NCI-H510A treated with DMSO at 0.1 percent for 48 hours (cell line): ENCODE data around the gene OTX1.
"Not testable (repeated sequence)": the region's sequence is repeated elsewhere in the genome, so short reads cannot be mapped to it uniquely, and the experiment has no call there.

ENCODE experiments used
- DNase-seq: peaks from one replicate; lab custom pipeline; 2025; lab: John Stamatoyannopoulos, UW

The OTX1 gene

DNA sequence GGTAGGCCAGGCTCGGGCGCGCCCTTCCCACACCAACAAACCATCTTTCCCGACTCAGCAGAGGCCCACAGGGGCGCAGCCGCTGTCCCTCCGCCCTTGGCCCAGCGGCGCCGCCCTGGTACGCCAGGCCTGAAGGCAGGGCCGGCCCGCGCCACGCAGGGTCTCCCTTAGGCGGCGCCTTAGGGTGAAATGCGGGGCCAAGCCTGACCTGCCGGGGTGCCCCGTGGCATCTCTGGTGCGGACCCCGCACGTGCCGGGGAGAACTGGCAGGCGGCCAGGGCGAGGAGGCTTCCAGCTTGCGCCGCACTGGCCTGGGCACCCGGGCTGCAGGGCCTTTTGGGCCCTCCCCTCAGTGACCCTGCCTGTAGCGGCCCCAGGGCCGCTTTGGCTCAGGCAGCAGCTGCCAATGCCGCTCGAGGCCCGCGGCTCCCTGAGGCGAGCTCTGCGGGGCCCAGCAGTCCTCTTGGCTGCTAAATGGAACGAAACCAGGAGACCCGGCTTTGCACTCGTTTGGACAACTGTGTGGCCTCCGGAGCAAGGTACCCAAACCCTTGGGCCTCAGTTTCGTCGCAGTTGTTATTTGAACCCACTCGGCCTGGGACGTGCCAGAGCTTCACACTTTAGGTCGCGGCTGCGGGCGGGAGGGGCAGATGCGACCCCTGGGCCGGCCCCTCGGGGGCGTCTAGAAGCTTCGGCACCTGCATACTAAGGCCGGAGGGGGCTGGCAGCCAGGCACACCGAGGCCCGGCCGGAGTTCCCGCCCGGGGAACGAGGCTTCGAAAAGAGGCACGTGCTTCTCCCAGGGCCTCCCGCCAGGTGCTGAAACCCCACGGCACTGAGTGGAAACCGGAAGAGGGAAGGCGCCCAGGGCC, 8.5 kb downstream of the OTX1 start:
- no peak for DNase-seq

DNA sequence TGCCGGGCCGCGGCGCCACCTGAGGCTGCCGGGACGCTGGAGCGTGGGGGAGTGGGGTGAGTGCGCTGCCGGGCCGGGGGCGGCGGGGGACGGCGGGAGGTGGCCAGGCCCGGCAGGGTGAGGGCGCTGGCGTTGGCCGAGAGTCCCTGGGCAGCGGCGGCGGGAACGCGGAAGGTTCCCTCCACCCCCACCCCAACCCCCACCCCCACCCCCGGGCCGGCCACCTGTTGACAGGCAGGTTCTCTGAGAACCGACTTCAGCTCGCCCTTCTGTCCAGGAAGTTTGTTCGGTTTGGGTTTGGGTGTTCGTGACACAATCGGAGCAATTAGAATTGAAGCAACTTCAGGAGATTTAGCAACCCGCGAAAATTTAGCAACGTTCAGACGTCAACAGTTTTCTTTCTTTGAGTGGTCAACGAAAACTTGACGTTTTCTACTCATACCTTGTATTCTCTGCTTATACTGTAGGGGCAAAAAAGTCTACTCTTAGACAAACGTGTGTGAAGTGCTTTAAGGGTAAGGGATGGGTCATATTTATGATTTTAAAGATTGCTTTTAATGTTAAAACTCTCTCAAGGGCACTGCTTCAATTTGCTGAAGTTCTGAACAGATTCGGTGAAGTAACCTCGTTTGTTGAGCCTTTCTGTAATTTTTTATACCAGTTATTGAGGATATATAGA, 9.3 kb downstream of the OTX1 start:
- DNase-seq, result no peak

DNA sequence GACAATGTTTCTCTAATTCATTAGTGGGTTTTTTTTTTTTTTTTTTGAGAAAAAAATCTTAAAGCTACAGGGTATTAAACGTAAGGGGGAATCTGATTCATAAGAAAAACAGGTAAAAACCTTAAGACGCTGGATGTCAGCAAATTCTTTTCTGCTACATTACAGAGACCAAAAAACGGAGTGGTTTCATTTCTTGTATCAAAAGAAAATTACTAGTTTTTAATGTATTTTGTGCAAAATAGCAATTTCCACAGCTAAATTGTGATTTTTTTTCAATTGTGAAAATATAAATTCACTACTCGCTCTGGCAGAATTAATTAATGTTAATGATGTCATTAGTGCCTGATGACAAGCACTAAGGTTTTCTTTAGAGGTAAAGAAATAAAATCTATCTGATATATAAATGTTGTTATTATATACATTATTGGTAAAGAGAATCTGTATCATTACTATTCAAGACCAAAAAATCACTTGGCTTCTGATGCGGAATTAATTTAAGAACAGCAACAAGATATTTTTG, 9.9 kb downstream of the OTX1 start:
- no peak for DNase-seq

DNA sequence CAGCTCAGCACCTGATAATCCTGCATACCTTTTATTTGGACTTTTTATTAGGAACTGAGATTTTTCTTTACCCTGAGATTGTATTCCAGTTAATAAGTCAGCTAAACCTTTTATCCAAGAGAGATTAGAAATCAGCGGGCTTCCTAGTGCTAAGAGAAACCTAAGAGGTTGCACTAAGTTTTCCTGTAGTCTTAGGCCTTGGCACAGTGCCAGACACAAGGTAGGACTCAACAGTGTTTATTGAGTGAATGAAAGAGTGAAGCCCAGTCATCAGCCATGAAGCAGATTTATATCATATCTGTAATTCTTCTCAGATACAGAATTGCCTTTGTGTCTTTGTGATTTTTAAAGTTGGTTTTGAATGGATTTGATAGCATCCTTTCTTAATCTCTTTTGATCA, 13.6 kb downstream of the OTX1 start:
- peak; percentile 49 for DNase-seq

DNA sequence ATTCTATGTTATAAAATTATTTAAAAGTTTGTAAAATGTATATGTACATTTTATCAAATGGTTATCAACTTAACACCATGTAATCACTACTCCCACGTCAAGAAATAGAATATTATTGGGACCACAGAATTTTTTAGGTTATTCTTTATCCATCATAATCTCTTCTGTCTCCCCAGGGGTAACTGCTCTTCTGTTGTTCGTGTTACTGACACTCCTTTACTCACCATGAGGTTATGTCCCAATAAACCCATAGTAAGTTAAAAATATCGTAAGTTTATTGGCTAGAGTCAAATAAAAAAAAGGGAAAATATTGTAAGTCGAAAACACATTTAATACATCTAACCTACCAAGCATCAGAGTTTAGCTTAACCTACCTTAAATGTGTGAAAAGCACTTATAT, 14.0 kb downstream of the OTX1 start:
- no peak for DNase-seq

DNA sequence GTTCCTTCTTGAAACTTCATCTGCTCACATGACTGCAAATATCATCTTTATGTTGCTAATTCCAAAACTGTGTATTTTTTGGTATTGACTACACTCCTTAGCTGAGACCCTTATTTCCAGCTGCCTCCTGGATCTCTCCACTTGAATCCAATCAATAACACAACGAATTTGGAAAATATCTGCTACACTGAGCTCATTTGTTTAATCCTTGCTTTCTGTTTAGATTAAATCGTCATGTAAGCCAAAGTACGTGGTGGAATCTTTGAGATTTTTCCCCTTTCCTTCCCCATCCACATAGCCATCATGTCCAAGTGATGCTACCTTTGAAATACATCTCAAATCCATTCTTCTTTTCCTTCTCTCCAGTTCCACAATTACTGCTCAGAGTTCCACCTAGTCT, 15.6 kb downstream of the OTX1 start:
- DNase-seq, result no peak

DNA sequence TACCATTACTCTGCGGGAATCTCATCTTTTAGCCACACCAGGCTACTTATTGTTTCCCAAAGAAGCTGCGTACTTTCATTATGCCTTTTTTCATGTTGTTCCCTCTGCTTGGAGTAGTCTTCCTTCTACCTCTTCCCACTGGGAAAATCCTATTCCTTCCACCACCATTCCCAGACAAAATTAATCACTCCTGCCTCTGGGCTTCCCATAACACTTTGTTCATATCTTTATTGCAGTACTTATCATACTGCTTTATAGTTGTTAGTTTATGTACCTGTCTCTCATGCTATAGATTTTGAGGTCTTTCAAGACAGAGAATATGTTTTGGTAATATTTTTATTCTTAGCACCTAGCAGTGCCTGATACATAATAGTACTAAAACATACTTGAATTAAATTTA, 16.2 kb downstream of the OTX1 start:
- DNase-seq, result no peak

DNA sequence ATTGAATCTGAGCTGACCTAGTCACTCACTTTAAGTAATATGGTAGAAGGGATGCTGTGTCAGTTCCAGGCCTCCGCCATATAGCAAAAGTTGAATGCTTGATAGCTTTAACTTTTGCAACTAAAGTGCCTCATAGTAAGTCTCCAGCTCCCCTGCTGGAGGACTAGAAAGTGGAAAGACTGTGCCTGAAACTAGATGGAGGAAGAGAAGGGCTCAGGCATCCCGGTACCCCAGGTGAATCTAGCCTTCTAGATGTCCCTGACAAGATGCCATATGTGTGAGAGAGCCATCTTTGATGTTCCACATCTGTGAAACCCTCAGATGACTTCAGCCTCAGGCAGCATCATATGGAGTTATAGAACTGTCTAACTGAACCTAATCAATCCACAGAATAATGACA, 21.0 kb downstream of the OTX1 start:
- no peak for DNase-seq

DNA sequence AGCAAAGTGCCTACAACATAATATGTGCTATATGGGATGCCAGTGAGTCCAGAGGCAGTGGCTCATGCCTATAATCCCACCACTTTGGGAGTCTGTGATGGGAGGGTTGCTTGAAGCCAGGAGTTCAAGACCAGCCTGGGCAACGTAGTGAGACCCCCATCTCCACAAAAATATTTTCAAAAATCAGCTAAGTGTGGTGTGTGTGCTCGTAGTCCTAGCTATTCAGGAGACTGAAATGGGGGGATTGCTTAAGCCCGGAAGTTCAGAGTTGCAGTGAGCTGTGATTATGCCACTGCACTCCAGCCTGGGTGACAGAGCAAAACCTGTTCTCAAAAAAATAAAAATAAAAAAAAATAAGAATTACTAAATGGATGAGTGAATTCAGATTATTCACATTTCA, 23.4 kb downstream of the OTX1 start:
- DNase-seq, result no peak

DNA sequence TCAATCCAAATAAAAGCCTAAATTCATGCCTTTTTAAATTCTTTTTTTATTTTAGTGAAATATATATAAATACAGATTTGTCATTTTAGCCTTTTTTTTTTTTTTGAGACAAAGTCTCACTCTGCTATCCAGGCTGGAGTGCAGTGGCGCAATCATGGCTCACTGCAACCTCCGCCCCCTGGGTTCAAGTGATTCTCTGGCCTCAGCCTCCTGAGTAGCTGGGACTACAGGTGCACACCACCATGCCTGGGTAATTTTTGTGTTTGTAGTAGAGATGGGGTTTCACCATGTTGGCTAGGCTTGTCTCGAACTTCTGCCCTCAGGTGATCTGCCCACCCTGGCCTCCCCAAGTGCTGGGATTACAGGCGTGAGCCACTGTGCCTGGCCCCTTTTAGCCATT, 23.8 kb downstream of the OTX1 start:
- not testable (repeated sequence) for DNase-seq

DNA sequence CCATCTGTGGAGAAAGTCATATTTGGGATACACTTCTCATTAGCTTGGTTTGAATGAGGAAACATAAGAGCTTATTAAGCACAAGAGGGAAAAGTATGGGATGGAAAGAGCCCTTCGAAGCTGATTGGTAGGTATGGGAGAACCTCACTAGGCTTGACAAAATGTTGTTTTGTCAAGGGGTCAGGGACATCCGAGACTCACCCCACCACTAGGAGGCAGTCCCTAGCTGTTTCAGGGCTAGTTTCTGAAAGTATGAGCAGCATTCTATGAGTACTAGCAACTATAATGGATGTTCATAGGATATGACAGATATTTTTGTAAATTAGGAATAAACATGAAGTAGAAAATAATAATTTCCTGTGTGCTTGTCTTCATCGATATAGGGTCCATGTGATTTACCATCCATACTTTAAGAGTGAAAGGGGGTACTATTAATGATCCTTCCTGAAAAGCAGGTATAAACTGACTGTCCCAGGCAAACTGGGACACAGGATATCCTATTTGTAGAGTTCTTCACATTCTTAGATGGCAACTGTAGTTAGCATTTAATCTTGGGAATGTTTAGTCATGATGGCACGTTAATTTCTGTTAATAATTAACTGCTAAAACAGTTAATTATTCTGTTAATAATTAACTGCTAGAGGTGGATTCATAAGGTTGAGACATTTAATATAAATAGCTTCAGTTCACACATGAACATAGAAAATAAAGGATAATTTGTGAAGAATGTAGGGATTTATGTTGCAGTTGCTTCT, 28.4 kb downstream of the OTX1 start:
- DNase-seq, result no peak

DNA sequence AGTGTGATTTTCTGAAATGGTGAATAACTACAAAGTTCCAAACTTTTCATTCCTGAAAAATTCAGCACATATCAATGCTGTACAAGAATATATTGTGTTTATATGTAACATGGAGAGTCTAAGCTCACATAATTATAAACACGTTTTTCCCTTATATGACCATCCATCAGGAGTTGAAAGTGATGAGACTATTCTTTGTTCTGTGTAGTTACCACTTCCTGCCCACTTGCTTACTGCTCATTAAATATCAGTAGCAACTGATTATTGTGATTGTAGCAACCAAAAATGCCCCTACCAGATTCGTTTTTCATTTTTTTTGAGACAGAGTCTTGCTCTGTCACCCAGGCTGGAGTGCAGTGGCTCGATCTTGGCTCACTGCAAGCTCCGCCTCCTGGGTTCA, 30.8 kb downstream of the OTX1 start:
- DNase-seq, result no peak

DNA sequence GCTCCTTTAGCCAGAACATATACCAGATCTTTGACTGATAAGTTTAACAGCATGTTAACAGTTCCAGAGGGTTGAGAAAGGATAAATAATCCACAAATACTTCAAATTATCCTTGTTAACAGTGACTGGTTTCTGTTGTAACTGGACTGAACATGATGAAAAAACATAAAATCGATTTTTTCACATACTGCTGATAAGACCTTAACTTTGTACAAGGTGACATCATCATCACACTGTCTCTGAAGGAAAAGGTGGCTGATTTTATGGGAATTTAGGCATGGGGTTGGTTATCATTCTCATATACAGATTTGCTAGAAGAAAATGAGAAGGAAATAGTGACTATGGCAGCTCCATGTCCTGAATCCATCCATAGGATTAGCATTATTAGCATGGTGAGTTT, 36.1 kb downstream of the OTX1 start:
- no peak for DNase-seq

DNA sequence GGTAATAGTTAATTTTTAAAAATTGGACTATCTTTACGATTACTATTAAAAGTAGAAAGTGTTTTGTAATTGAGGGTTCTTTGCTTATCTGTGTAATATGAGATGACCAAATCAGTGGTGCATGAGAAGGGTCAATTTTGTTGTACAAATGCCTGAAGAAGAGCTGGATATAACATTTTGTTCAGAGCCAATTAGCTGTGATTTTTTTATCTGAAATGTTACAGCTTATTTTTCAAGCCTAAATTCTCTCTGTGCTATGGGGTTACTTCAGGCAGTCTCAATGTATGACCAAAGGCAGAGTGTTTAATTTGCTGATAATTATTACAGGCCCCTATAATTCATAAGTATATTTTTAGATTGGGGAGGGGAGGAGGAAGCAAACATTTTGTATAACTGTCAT, 41.8 kb downstream of the OTX1 start:
- DNase-seq, result no peak

DNA sequence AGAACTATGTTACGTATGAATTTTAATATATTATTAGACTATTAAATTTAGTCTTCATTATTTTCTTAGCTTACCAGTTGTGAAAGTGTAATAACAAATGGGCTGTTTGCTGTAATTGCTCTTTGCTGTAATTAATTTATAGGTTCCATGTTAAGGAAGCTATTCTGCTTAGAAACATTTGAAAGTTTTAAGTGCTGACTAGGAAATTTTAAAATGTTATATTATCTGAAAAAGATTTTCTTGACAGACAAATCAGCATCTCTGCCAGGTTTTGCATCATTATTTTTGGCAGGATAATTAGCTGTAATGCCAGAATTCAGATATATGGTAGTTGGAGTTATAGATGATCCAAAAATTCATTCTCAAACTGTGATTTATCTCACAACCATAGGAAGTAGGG, 42.2 kb downstream of the OTX1 start:
- DNase-seq, result no peak

DNA sequence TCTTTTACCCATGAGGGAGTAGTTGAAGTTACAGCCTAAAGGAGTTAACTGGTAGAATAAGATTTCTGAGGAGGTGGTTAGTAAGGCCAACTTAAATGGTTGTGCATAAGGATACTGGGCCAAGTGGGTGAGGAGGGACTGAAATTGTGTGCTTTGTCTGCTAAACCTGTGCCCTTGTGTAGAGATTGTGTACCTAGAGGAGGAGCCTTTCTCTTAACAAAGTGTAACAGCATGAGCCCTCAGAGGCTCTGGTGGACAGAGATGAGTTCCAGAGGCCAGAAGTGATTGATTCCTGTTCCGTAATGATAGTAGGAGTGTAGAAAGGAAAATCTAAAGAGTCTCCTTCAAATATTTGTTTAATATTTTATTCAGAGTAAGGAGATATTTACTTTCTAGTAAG, 42.9 kb downstream of the OTX1 start:
- no peak for DNase-seq

DNA sequence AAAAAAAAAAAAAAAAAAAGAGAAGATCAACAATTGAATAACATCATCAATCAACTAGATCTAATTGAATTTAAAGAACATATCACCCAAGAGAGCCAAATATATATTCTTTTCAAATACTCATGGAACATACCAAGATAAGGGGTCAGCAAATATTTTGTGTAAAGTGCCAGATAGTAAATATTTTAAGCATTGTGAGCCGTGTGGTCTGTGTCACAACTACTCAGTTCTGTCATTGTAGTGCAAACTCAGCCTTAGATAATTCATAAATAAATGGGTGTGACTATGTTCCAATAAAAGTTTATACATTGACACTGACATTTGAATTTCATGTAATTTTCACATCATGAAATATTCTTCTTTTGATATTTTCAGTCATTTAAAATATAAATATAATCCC, 45.9 kb downstream of the OTX1 start:
- DNase-seq, result no peak

DNA sequence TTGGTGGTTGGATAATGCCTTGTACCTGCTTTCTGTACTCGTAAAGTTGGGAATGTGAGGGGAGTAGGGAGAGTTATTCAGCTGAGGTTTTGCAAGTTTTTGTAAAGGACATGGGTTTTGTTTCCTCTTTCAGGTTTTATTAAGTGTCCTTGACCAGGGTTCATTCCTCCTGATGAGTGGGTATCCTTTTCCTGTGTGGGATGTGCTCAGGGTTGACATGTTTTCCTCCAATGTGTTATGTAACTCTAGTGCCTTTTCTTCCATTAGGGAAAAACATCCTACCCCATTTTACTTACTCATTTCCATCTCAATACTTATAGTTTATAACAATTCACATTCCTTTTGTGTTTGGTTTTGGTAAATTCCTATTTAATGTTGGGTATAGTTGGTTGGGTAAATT, 48.4 kb downstream of the OTX1 start:
- DNase-seq, result no peak

DNA sequence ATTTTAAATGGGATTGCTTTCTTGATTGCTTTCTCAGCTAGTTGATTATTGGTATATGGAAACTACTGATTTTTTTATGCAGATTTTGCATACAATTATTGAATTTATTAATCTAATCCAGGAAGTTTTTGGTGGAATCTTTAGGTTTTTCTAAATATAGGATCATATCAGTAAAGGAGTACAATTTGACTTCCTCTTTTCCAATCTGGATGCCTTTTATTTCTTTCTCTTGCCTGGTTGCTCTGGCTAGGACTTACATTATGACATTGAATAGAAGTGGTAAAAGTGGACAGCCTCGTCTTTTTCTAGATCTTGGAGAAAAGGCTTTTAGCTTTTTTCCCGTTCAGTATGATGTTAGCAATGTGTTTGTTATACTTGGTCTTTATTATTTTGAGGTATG, 51.3 kb downstream of the OTX1 start:
- DNase-seq, result no peak

DNA sequence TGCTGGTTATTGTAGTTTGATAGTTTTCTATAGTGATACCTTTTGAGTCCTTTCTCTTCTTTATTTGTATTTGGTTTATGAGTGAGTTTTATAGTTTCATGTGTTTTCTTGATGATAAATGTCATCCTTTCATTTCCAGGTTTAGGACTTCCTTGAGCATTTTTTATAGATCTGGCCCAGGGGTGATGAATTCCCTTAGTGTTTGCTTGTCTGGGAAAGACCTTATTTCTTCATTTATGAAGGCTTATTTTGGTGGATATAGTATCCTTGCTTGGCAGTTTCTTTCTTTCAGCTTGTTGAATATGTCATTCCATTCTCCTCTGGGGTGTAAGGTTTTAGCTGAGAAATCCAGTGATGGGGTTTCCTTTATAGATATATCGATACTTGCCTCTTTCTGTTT, 53.9 kb downstream of the OTX1 start:
- DNase-seq, result no peak
